Measurements from ENCODE around the gene U2AF2. TPM values are rescaled to one million over a fixed set of nuclear protein-coding genes. Genes with fewer than 3 reads are reported as not detected.

U2AF2 gene
- total RNA-seq, 1 experiment from 2014 or later = 309 TPM

DNA sequence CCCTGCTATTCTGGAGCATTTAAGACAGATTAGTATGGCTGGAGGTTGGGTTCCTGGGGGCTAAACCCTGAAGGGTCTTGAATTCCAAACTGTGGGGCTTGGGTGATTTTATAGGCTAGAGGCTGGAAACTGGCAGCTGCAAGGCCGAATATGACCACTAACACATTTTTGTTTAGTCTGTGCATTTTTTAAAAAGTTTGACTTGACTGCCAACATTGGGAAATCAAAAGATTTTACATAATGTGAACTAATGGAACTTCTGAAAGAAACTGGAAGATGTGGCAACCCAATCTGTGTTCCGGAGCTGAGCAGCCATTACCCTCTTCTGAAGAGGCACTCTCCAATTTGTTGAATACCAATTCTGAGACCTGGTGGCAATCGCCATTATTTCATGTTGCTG, 35.5 kb upstream of the U2AF2 start:
- Mint-ChIP-seq H3K36me3 (ENCODE audit: insufficient read depth, unreplicated experiment) (peaks cover 65% of the 10 kb centered on the region), H3K27ac (ENCODE audit: unreplicated experiment) (no peak overlapping the region), H3K27me3 (ENCODE audit: unreplicated experiment) (no peaks in the 10 kb centered on the region), H3K4me3 (ENCODE audit: low read depth, unreplicated experiment) (no peak overlapping the region), H3K4me1 (ENCODE audit: low read depth, unreplicated experiment) (peaks cover 11% of the 10 kb centered on the region), H3K9me3 (ENCODE audit: low read depth, unreplicated experiment) (no peaks in the 10 kb centered on the region)
- CTCF ChIA-PET = no interaction called here
- DNase-seq = no peak
- BruUV-seq (replicated peaks) = no TSS peak
- intact Hi-C loops (cut with micrococcal nuclease; ENCODE audit: unreplicated experiment) = no loop called here
- TF ChIP-seq, protein P1, sequence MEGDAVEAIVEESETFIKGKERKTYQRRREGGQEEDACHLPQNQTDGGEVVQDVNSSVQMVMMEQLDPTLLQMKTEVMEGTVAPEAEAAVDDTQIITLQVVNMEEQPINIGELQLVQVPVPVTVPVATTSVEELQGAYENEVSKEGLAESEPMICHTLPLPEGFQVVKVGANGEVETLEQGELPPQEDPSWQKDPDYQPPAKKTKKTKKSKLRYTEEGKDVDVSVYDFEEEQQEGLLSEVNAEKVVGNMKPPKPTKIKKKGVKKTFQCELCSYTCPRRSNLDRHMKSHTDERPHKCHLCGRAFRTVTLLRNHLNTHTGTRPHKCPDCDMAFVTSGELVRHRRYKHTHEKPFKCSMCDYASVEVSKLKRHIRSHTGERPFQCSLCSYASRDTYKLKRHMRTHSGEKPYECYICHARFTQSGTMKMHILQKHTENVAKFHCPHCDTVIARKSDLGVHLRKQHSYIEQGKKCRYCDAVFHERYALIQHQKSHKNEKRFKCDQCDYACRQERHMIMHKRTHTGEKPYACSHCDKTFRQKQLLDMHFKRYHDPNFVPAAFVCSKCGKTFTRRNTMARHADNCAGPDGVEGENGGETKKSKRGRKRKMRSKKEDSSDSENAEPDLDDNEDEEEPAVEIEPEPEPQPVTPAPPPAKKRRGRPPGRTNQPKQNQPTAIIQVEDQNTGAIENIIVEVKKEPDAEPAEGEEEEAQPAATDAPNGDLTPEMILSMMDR (IDR thresholded peaks at IDR 0.05; ENCODE audit: unreplicated experiment) = no peak

DNA sequence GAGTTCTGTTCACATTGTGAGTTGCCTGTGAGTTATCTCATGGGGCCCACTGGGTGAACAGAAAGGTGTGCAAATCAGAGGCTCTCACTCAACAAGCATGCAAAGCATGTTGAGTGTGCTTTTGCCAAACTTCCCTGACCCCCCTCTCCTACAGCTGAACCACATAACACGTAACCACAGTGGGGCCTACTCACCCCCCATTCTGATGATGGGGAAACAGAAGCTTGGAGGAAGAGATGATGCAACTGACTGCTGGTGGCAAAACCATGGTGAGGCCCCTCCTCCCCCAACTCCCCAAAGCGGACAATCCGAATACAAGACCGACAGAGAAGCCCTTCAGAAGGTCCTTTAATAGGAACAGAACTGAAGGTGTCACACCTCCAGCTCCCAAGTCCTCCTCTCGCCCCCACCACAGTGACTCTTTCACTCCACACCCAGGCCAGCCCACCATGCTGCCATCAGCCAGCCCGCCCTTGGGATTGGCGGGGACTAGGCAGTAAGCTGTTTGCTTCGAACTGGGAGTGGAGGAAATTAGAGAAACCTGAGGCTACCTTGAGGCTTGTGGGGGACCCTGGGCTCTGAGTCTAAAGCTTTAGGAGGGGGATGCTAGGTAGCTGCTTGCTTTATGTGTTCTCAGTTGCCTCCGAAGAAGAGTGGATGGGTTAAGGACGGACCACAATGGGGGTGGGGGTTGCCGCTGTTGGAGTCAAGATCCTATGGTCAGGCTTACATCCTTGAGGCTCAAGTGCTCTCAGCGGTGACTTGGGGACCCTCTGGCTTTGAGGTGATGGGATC, 34.2 kb upstream of the U2AF2 start:
- peaks cover 64% of the 10 kb centered on the region for H3K36me3 Mint-ChIP-seq (ENCODE audit: insufficient read depth, unreplicated experiment)
- CTCF ChIA-PET = no interaction called here

DNA sequence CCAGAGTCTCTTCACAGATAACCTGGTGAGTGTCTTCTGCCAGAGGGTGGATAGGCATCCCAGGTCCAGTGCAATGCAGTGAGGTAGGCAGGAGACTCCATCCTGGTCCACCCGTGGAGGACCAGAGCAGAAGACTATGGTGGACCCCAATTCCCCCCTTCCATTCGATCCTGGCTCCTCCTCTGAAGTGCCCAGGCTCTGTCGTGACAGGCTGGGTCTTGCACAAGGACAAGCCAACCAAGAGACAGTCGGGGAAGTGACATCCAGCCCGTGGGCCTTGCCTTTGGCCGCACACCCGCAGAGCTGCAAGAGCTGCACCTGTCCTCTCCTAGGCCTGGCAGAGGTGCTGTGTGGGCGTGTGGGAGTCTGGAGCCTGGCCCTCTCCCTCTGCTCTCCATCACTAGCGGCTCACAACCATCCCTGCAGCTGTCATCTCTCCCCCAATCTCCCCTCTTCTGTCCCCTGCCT, 33.6 kb upstream of the U2AF2 start:
- no peak for DNase-seq

More for the DNA sequence above, 34.2 kb upstream of the U2AF2 start:
- Mint-ChIP-seq H3K4me3 (ENCODE audit: low read depth, unreplicated experiment) (no peak overlapping the region), H3K27me3 (ENCODE audit: unreplicated experiment) (no peaks in the 10 kb centered on the region), H3K9me3 (ENCODE audit: low read depth, unreplicated experiment) (no peaks in the 10 kb centered on the region), H3K4me1 (ENCODE audit: low read depth, unreplicated experiment) (peaks cover 19% of the 10 kb centered on the region), H3K27ac (ENCODE audit: unreplicated experiment) (no peak overlapping the region)
- TF ChIP-seq, protein P1 (IDR thresholded peaks at IDR 0.05; ENCODE audit: unreplicated experiment) = no peak
- BruUV-seq (replicated peaks) = no TSS peak
- intact Hi-C loops (cut with micrococcal nuclease; ENCODE audit: unreplicated experiment) = no loop called here
- DNase-seq = no peak

DNA sequence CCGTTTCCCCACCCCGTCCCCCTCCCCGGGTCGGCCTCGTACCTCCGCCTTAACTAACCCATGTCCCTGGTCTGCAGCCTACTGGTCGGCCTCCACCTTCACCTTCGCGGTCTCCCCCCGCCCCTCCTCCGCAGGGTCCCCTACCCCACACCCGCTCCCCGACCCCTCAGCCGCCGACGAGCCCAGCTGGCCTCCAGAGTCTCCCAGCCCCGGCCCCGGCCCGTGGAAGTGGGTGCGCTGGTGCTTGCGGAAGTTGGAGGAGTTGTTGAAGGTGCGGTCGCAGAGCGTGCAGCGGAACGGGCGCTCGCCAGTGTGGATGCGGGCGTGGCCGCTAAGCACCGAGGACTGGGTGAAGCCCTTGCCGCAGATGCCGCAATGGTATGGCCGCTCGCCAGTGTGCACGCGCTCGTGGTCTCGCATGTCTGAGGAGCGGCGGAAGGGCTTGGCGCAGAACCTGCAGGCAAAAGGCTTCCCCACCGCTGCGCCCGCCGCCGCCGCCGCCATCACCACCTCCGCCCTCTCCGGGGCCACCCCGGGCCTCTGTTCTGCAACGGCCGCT, 33.1 kb upstream of the U2AF2 start:
- Mint-ChIP-seq H3K36me3 (ENCODE audit: insufficient read depth, unreplicated experiment) (peaks cover 52% of the 10 kb centered on the region), H3K9me3 (ENCODE audit: low read depth, unreplicated experiment) (no peaks in the 10 kb centered on the region), H3K4me3 (ENCODE audit: low read depth, unreplicated experiment) (no peak overlapping the region), H3K27ac (ENCODE audit: unreplicated experiment) (no peak overlapping the region), H3K27me3 (ENCODE audit: unreplicated experiment) (no peaks in the 10 kb centered on the region), H3K4me1 (ENCODE audit: low read depth, unreplicated experiment) (peaks cover 19% of the 10 kb centered on the region)
- TF ChIP-seq, protein P1 (IDR thresholded peaks at IDR 0.05; ENCODE audit: unreplicated experiment) = no peak
- no TSS peak for BruUV-seq (replicated peaks)
- intact Hi-C loops (cut with micrococcal nuclease; ENCODE audit: unreplicated experiment) = no loop called here
- CTCF ChIA-PET = no interaction called here
- DNase-seq = no peak

More for the DNA sequence above, 33.6 kb upstream of the U2AF2 start:
- H3K36me3 Mint-ChIP-seq (ENCODE audit: insufficient read depth, unreplicated experiment) = peaks cover 57% of the 10 kb centered on the region
- H3K4me1 Mint-ChIP-seq (ENCODE audit: low read depth, unreplicated experiment) = peaks cover 19% of the 10 kb centered on the region
- H3K27ac Mint-ChIP-seq (ENCODE audit: unreplicated experiment) = no peak overlapping the region
- no peak overlapping the region for H3K4me3 Mint-ChIP-seq (ENCODE audit: low read depth, unreplicated experiment)
- BruUV-seq (replicated peaks) = no TSS peak
- CTCF ChIA-PET = no interaction called here
- intact Hi-C loops (cut with micrococcal nuclease; ENCODE audit: unreplicated experiment) = no loop called here
- TF ChIP-seq, protein P1 (IDR thresholded peaks at IDR 0.05; ENCODE audit: unreplicated experiment) = no peak
- H3K27me3 Mint-ChIP-seq (ENCODE audit: unreplicated experiment) = no peaks in the 10 kb centered on the region
- no peaks in the 10 kb centered on the region for H3K9me3 Mint-ChIP-seq (ENCODE audit: low read depth, unreplicated experiment)
